Right lobe of liver (tissue), 6 donors: ENCODE measurements around the gene POP4. TPM values are rescaled to one million over a fixed set of nuclear protein-coding genes. Genes with fewer than 3 reads are reported as not detected.
"Not testable (repeated sequence)": the region's sequence is repeated elsewhere in the genome, so short reads cannot be mapped to it uniquely, and the experiment has no call there.

Experiments used
- ATAC-seq, 4 donors: fragments of 200-7000 bp; cut with Tn5 transposase; one replicate each; pipeline ENCODE4 v1.9.1; 2020; ENCODE audit warnings: mild to moderate bottlenecking in 4 of 4, moderate library complexity in 4 of 4
- DNase-seq, 3 donors: peaks; one replicate each; pipeline ENCODE4 v3.0.0-alpha.2; 2020
- H3K27ac ChIP-seq, 3 donors: fragments of 200-600 bp; one replicate each; pipeline ENCODE4 v1.8.0; 2022
- H3K27me3 ChIP-seq, 2 donors: fragments of 200-600 bp; one replicate each; pipeline ENCODE4 v1.8.0; 2022
- H3K36me3 ChIP-seq, 4 donors: fragments of 200-600 bp; sonication (generic) in 1 of 4; one replicate each; pipeline versions ENCODE4 v1.5.1 to v1.8.0; 2017 to 2022; ENCODE audit warnings: control low read depth in 1 of 4
- H3K4me1 ChIP-seq, 4 donors: fragments of 200-600 bp; sonication (generic) in 1 of 4; one replicate each; pipeline versions ENCODE4 v1.5.1 to v1.8.0; 2017 to 2022; ENCODE audit warnings: control low read depth in 1 of 4
- H3K4me3 ChIP-seq, 3 donors: fragments of 200-600 bp; one replicate each; pipeline ENCODE4 v1.8.0; 2022
- H3K9me3 ChIP-seq, 4 donors: fragments of 200-600 bp; sonication (generic) in 1 of 4; one replicate each; pipeline versions ENCODE4 v1.5.1 to v1.8.0; 2017 to 2022; ENCODE audit warnings: control low read depth in 1 of 4
- POLR2A ChIP-seq: fragments of 450-650 bp; IDR thresholded peaks from one replicate; pipeline ENCODE4 v1.6.1; 2017; ENCODE audit warnings: antibody characterized with exemption, mild to moderate bottlenecking
- WGBS: methylation state at CpG from one replicate; pipeline ENCODE4 v1.1.6; 2018; ENCODE audit warnings: low coverage, low lambda C conversion rate; ENCODE audit not compliant: insufficient coverage; ENCODE audit errors: missing lambda C conversion rate; 5-methylcytosine and 5-hydroxymethylcytosine counted together
- intact Hi-C, 2 donors: fragments of 100-400 bp; cut with DNase I; formaldehyde crosslinking; loops; one replicate each; pipeline versions ENCODE4 v1.11.2 to v1.14.1; 2022
- total RNA-seq, 6 experiments: library from RNA; depleted of rRNA in 2 of 6; stranded (reverse); fragments of >200 nt in 2 of 6; fragmentation: NEBNext Ultra II Directional in 3 of 6; extraction: Animal tissue kit (Norgen Biotek cat#: 25700) in 3 of 6; gene quantifications; one replicate each; pipeline versions ENCODE4 v1.1.0 to v1.2.4, GENCODE V29; 2016 to 2023
- TF ChIP-seq, protein P1 (sequence below), 4 donors: fragments of 200-600 bp in 3 of 4; fragments of 450-650 bp in 1 of 4; IDR thresholded peaks; one replicate each; pipeline versions ENCODE4 v1.5.1 to v1.8.0; 2016 to 2022; ENCODE audit warnings: antibody characterized with exemption in 4 of 4, mild to moderate bottlenecking in 2 of 4
- donor health status: DM: no; HTN: yes; CAD: no.
- donor health status: DM: no; HTN: no; CAD: no.
- donor health status: DM: no; HTN: no; CAD: no.
- donor health status: DM: no; HTN: yes; CAD: no.
- donor health status: DM: no; HTN: yes; CAD: no.

Gene POP4
- total RNA-seq, 6 experiments from 2014 or later, result 28.5 to 58.5 (median 34.8) TPM

DNA sequence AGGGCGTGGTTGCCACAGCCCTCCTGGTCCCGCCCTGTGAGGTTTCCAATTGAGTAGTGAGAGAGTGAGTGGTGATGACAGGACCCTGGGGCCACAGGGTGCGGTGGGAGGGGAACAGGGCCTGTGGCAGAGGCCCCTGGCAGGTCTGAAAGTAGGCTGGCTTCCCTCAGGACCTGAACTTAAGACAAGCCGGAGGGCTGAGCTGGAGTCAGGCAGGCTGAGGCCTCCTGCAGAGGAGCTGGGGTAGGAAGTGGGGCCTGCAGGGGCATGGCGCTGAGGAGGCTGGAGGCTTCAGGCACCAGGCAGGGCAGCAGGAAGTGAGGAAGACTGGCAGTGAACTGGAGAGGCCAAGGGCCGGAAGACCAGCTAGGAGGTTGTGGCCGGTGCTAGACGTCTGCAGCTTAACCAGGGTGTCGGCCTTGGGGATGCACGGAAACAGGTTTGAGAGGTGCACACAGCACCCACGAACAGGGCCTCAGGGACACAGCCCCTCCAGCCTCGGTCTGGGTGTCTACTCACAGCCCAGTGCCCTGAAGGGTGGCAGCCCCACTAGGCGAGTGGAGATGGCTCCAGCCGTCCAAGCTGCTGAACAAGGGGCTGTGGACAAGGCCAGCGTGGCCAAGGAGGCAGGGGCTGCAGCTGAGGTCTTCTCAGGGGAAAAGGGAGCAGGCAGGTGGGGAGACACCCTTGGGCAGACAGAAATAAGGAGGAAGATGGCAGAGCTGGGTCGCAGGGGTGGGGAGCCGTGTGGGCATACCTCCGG is 17.8 kb downstream of the POP4 start:
- intact Hi-C loops, result no loop called here
- 66% methylated on average over 4 of the region's 18 CpGs for WGBS
- no peak overlapping the region for H3K27ac ChIP-seq

DNA sequence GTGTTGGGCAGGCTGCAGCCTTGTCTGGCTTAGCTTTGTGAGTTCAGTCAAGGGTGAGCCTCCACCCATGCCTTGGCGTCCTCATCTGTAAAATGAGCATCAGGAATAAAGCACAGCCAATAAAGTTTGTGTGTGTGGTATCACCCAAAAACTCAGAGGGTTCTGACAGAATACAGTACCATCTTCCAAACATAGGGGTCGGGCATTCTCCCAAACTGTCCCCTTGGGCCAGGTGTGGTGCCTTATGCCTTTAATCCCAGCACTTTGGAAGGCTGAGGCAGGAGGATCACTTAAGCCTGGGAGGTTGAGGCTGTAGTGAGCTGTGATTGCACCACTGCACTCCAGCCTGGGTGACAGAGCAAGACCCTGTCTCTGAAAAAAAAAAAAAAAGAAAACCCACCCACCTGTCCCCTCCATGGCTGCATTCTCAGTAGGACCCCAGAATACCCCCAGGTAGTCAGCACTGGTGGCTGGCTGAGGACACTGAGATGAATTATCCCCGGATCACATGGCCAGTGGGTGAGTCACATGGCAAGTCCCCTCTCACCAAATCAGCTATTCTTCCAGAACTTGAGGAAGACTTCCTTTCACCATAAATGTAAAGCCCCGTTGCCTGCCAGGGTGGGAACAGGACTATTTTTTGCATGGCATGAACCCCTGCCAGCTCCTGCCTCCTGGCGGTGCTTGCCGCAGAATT is 18.6 kb downstream of the POP4 start:
- no peak for TF ChIP-seq POLR2A
- TF ChIP-seq, protein P1, sequence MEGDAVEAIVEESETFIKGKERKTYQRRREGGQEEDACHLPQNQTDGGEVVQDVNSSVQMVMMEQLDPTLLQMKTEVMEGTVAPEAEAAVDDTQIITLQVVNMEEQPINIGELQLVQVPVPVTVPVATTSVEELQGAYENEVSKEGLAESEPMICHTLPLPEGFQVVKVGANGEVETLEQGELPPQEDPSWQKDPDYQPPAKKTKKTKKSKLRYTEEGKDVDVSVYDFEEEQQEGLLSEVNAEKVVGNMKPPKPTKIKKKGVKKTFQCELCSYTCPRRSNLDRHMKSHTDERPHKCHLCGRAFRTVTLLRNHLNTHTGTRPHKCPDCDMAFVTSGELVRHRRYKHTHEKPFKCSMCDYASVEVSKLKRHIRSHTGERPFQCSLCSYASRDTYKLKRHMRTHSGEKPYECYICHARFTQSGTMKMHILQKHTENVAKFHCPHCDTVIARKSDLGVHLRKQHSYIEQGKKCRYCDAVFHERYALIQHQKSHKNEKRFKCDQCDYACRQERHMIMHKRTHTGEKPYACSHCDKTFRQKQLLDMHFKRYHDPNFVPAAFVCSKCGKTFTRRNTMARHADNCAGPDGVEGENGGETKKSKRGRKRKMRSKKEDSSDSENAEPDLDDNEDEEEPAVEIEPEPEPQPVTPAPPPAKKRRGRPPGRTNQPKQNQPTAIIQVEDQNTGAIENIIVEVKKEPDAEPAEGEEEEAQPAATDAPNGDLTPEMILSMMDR (IDR thresholded peaks at IDR 0.05), result no peak
- intact Hi-C loops, result no loop called here
- Histone ChIP-seq H3K27ac (no peak overlapping the region), H3K36me3 (no peaks in the 10 kb centered on the region), H3K4me1 (no peaks in the 10 kb centered on the region), H3K27me3 (no peaks in the 10 kb centered on the region), H3K9me3 (no peaks in the 10 kb centered on the region), H3K4me3 (no peak overlapping the region)
- WGBS, result 72% methylated on average over 4 of the region's 6 CpGs
- ATAC-seq, result no peak
- DNase-seq, result no peak

More for the DNA sequence above, 17.8 kb downstream of the POP4 start:
- Histone ChIP-seq H3K36me3 (no peaks in the 10 kb centered on the region), H3K27me3 (no peaks in the 10 kb centered on the region), H3K9me3 (no peaks in the 10 kb centered on the region), H3K4me1 (no peaks in the 10 kb centered on the region), H3K4me3 (no peak overlapping the region)
- TF ChIP-seq, protein P1 (IDR thresholded peaks at IDR 0.05), result no peak
- no peak for TF ChIP-seq POLR2A
- peak in 2 of 4 donors; percentile 13 to 16 for ATAC-seq
- no peak for DNase-seq

- H3K27ac ChIP-seq, result no peak overlapping the region
- H3K9me3 ChIP-seq, result no peaks in the 10 kb centered on the region
- TF ChIP-seq, protein P1 (IDR thresholded peaks at IDR 0.05), result no peak
- TF ChIP-seq POLR2A, result no peak
- no peaks in the 10 kb centered on the region for H3K4me1 ChIP-seq
- no peak overlapping the region for H3K4me3 ChIP-seq
- ATAC-seq (no peak), DNase-seq (no peak)
- H3K27me3 ChIP-seq, result no peaks in the 10 kb centered on the region
- no peaks in the 10 kb centered on the region for H3K36me3 ChIP-seq
- WGBS, result 55% methylated on average over 9 of the region's 9 CpGs
- intact Hi-C loops, result no loop called here
These were observed 19.1 kb downstream of the POP4 start for GRCh38 chr19:29625186-29625651.

DNA sequence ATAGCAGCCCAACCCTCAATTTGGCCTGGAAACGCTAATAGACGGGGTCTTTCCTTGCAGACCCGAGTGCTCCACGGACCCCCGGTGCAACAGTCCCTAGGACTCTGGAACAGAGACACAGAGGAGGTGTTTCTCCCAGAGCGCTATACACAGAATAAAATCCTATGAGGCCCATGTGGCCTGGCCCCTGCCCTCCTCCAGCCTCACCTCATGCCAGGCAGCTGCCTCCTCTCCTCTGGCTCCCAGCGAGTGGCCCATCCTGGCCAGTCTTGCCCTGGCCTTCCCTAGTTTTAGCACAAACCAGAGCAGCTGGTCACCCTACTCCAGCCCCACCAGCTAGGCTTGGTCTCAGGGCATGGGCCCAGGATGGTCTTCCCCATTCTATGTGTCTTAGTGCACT is 20.3 kb downstream of the POP4 start:
- Histone ChIP-seq H3K4me1 (no peaks in the 10 kb centered on the region), H3K36me3 (no peaks in the 10 kb centered on the region), H3K27me3 (no peaks in the 10 kb centered on the region), H3K4me3 (no peak overlapping the region), H3K27ac (no peak overlapping the region), H3K9me3 (no peaks in the 10 kb centered on the region)
- no peak for ATAC-seq
- intact Hi-C loops, result no loop called here
- WGBS, result 91% methylated on average over 4 of the region's 7 CpGs
- no peak for TF ChIP-seq POLR2A
- TF ChIP-seq, protein P1 (IDR thresholded peaks at IDR 0.05), result no peak
- peak in 1 of 3 donors; percentile 31 for DNase-seq

DNA sequence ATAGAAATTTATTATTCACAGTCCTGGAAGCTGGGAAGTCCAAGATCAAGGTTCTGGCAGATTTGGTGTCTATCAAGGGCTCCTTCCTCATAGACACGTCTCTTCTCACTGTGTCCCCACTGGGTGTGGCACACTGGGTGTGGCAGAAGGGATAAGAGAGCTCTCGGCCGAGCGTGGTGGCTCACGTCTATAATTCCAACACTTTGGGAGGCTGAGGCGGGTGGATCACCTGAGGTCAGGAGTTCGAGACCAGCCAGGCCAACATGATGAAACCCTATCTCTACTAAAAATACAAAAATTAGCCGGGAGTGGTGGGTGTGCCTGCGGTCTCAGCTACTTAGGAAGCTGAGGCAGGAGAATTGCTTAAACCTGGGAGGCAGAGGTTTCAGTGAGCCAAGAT is 20.7 kb downstream of the POP4 start:
- WGBS, result 84% methylated on average over 4 of the region's 9 CpGs
- H3K4me3 ChIP-seq, intact Hi-C loops, H3K36me3 ChIP-seq, ATAC-seq, H3K27ac ChIP-seq, H3K27me3 ChIP-seq, H3K9me3 ChIP-seq, H3K4me1 ChIP-seq: not testable (repeated sequence)
- peak in 1 of 3 donors; percentile 3 for DNase-seq
